Breast epithelium (tissue), 4 donors: ENCODE results near the gene CSF2RB. TPM values are rescaled to one million over a fixed set of nuclear protein-coding genes. Genes with fewer than 3 reads are reported as not detected.
A peak's percentile ranks its signal among the peaks of the same experiment; 100 is the strongest.

Experiments
- DNase-seq, 2 donors: peaks; one replicate each; pipeline ENCODE4 v3.0.0-alpha.2; 2019; ENCODE audit warnings: low spot score in 2 of 2
- H3K27ac ChIP-seq, 2 donors: fragments of 200-600 bp; sonication (generic) in 1 of 2; one replicate each; pipeline ENCODE4 v1.5.1; 2016 to 2019; ENCODE audit warnings: mild to moderate bottlenecking in 1 of 2
- H3K27me3 ChIP-seq, 2 donors: fragments of 200-600 bp; sonication (generic) in 1 of 2; one replicate each; pipeline versions ENCODE4 v1.5.1 to v1.6.0; 2017 to 2019; ENCODE audit warnings: control low read depth in 1 of 2, mild to moderate bottlenecking in 1 of 2
- H3K36me3 ChIP-seq: fragments of 200-600 bp; one replicate; pipeline ENCODE4 v1.5.1; 2019
- H3K4me1 ChIP-seq, 2 donors: fragments of 200-600 bp; sonication (generic); one replicate each; pipeline ENCODE4 v1.5.1; 2016 to 2019; ENCODE audit warnings: control low read depth in 1 of 2
- H3K4me3 ChIP-seq, 3 donors: fragments of 200-600 bp; sonication (generic); 1 replicate in 2 of 3; 2 replicates in 1 of 3; pipeline ENCODE4 v1.5.1; 2016 to 2019; ENCODE audit warnings: mild to moderate bottlenecking in 3 of 3, moderate library complexity in 2 of 3
- H3K9me3 ChIP-seq, 2 donors: fragments of 200-600 bp; sonication (generic) in 1 of 2; one replicate each; pipeline ENCODE4 v1.5.1; 2016 to 2019; ENCODE audit warnings: control low read depth in 1 of 2
- CTCF ChIP-seq, 3 donors: fragments of 450-650 bp; IDR thresholded peaks; one replicate each; pipeline ENCODE4 v1.5.1; 2016 to 2017; ENCODE audit warnings: antibody characterized with exemption in 3 of 3, mild to moderate bottlenecking in 3 of 3, moderate library complexity in 3 of 3
- POLR2A ChIP-seq: fragments of 450-650 bp; IDR thresholded peaks from one replicate; pipeline ENCODE4 v1.6.1; 2016; ENCODE audit warnings: antibody characterized with exemption, mild to moderate bottlenecking, moderate library complexity
- POLR2AphosphoS5 ChIP-seq, 3 donors: sonication (generic); formaldehyde crosslinking; IDR thresholded peaks; one replicate each; pipeline ENCODE4 v1.6.1; 2017; ENCODE audit warnings: antibody characterized with exemption in 3 of 3
- intact Hi-C: fragments of 100-400 bp; cut with DNase I; formaldehyde crosslinking; loops from one replicate; pipeline ENCODE4 v1.15.1; 2023; ENCODE audit warnings: low total_unique reads
- total RNA-seq, 3 donors: library from RNA; depleted of rRNA; stranded (reverse); fragments of >200 nt; gene quantifications; one replicate each; pipeline ENCODE4 v1.1.0, GENCODE V29; 2016

Gene CSF2RB
- total RNA-seq: 1 to 10 TPM; 3.3 to 8.6 (median 3.8) TPM

- Histone ChIP-seq H3K4me1 (peaks cover 0 to 4% of the 10 kb centered on the region in 2 donors), H3K4me3 (peak within 1 kb of the TSS; percentile 21 to 43 (median 40)), H3K27ac (peak within 1 kb of the TSS; percentile 35 to 58), H3K36me3 (no peaks in the 10 kb centered on the region), H3K27me3 (no peaks in the 10 kb centered on the region), H3K9me3 (peaks cover 0 to 3% of the 10 kb centered on the region in 2 donors)
- TF ChIP-seq POLR2AphosphoS5 (IDR thresholded peaks at IDR 0.05) (no peak), CTCF (IDR thresholded peaks at IDR 0.05) (no peak), POLR2A (no peak)
- no peak for DNase-seq
- intact Hi-C loops: no loop called here
Observed at GRCh38 chr22:36913427-36914389, at the start of gene CSF2RB. CSF2RB (plus strand) TSS chr22:36913628; CDS start chr22:36922208, 8,580 bp downstream.

GRCh38 chr22:36863979-36864378, 49.4 kb upstream of the CSF2RB start:
- DNase-seq: no peak
- intact Hi-C loops: loop anchor here (2.0 kb wide), 1 partner anchor 27 kb away; no protein-coding TSS in a partner anchor
- Histone ChIP-seq H3K36me3 (no peaks in the 10 kb centered on the region), H3K9me3 (no peaks in the 10 kb centered on the region), H3K27ac (no peak overlapping the region), H3K4me3 (no peak overlapping the region), H3K27me3 (peaks cover 0 to 14% of the 10 kb centered on the region in 2 donors), H3K4me1 (no peaks in the 10 kb centered on the region)
- no peak for TF ChIP-seq POLR2AphosphoS5 (IDR thresholded peaks at IDR 0.05)
- TF ChIP-seq CTCF (IDR thresholded peaks at IDR 0.05): no peak
- no peak for TF ChIP-seq POLR2A

GRCh38 chr22:36864454-36865215, 48.8 kb upstream of the CSF2RB start:
- intact Hi-C loops: loop anchor here (2.0 kb wide), 1 partner anchor 26 kb away; no protein-coding TSS in a partner anchor
- no peaks in the 10 kb centered on the region for H3K36me3 ChIP-seq
- H3K4me1 ChIP-seq: no peaks in the 10 kb centered on the region
- no peak overlapping the region for H3K4me3 ChIP-seq
- no peak overlapping the region for H3K27ac ChIP-seq
- no peak for TF ChIP-seq POLR2AphosphoS5 (IDR thresholded peaks at IDR 0.05)
- no peak for TF ChIP-seq POLR2A
- TF ChIP-seq CTCF (IDR thresholded peaks at IDR 0.05): no peak
- H3K9me3 ChIP-seq: no peaks in the 10 kb centered on the region
- DNase-seq: no peak
- peaks cover 0 to 14% of the 10 kb centered on the region in 2 donors for H3K27me3 ChIP-seq

GRCh38 chr22:36865346-36865745, 48.1 kb upstream of the CSF2RB start:
- Histone ChIP-seq H3K27ac (no peak overlapping the region), H3K27me3 (peaks cover 0 to 14% of the 10 kb centered on the region in 2 donors), H3K9me3 (no peaks in the 10 kb centered on the region), H3K4me3 (no peak overlapping the region), H3K4me1 (peaks cover 0 to 2% of the 10 kb centered on the region in 2 donors), H3K36me3 (no peaks in the 10 kb centered on the region)
- intact Hi-C loops: loop anchor here (2.0 kb wide), 1 partner anchor 25 kb away; no protein-coding TSS in a partner anchor
- DNase-seq: no peak
- TF ChIP-seq POLR2A (no peak), POLR2AphosphoS5 (IDR thresholded peaks at IDR 0.05) (no peak), CTCF (IDR thresholded peaks at IDR 0.05) (no peak)
